ENCODE measurements around the gene BUB1B.
"Not testable (repeated sequence)": the region's sequence is repeated elsewhere in the genome, so short reads cannot be mapped to it uniquely, and the experiment has no call there.

Gene BUB1B

GRCh38 chr15:40151499-40151898, 9.4 kb upstream of the BUB1B start:
- POLR2A ChIA-PET = no interaction called here
- TF ChIP-seq, protein P1, sequence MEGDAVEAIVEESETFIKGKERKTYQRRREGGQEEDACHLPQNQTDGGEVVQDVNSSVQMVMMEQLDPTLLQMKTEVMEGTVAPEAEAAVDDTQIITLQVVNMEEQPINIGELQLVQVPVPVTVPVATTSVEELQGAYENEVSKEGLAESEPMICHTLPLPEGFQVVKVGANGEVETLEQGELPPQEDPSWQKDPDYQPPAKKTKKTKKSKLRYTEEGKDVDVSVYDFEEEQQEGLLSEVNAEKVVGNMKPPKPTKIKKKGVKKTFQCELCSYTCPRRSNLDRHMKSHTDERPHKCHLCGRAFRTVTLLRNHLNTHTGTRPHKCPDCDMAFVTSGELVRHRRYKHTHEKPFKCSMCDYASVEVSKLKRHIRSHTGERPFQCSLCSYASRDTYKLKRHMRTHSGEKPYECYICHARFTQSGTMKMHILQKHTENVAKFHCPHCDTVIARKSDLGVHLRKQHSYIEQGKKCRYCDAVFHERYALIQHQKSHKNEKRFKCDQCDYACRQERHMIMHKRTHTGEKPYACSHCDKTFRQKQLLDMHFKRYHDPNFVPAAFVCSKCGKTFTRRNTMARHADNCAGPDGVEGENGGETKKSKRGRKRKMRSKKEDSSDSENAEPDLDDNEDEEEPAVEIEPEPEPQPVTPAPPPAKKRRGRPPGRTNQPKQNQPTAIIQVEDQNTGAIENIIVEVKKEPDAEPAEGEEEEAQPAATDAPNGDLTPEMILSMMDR (IDR thresholded peaks at IDR 0.05; ENCODE audit: control extremely low read depth, extremely low read depth, low read depth, missing control alignments) = no peak
- no peak for DNase-seq (ENCODE audit: extremely low spot score)
- CTCF ChIA-PET = interaction anchor here (1.4 to 1.6 kb wide), 2 partner anchors 9 to 47 kb away, joined by 3 to 5 read pairs; no protein-coding TSS in a partner anchor

GRCh38 chr15:40151991-40152390, 8.9 kb upstream of the BUB1B start:
- no peak for DNase-seq (ENCODE audit: extremely low spot score)
- ChIA-PET CTCF (no interaction called here), POLR2A (no interaction called here)
- TF ChIP-seq, protein P1 (IDR thresholded peaks at IDR 0.05; ENCODE audit: control extremely low read depth, extremely low read depth, low read depth, missing control alignments) = no peak

- DNase-seq (ENCODE audit: extremely low spot score); POLR2A ChIA-PET: not testable (repeated sequence)
- CTCF ChIA-PET = interaction anchor here (1.1 to 1.5 kb wide), 3 partner anchors 41 to 109 kb away, joined by 3 to 5 read pairs (median 4); no protein-coding TSS in a partner anchor
These were observed 6.0 kb upstream of the BUB1B start for GRCh38 chr15:40154821-40155220.

DNA sequence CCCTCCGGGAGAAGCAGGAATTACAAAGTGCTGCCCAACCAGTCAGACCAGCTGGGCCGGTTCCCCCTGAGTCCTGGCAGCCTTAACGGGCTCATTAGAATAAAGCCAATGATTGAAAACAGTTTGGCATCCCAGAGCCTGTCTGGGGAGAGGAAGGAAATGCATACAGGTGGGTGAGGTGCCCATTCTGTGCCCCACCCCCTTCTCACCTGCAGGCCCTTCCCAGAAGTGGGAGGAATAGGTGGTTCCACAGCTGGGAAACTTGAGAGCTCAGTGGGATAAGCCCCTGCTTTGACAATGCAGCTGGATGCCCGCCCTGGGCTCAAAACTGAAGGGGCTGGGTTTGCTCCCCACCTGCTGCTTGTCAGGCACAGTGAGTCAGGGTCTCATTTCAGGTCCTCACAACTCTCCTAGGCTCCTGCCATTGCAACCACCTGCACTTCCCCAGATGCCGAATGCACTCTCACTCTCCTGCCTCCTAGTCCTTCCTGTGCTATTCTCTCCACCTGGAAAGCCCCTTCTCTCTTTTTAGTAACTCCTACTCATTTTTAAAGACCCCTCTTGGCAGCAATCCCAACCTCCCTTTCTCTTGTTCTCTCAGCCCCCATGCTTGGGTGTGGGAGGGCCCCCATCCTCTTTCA, 5.5 kb upstream of the BUB1B start:
- TF ChIP-seq, protein P1 (IDR thresholded peaks at IDR 0.05; ENCODE audit: control extremely low read depth, extremely low read depth, low read depth, missing control alignments) = no peak
- DNase-seq (ENCODE audit: extremely low spot score) = peak; percentile 21
- ChIA-PET CTCF (interaction anchor here (1.1 to 1.9 kb wide), 6 partner anchors 13 to 111 kb away, joined by 3 to 6 read pairs (median 4); no protein-coding TSS in a partner anchor), POLR2A (no interaction called here)

- POLR2A ChIA-PET = no interaction called here
- TF ChIP-seq, protein P1 (IDR thresholded peaks at IDR 0.05; ENCODE audit: control extremely low read depth, extremely low read depth, low read depth, missing control alignments) = no peak
- CTCF ChIA-PET = interaction anchor here (0.9 to 1.5 kb wide), 3 partner anchors 45 to 117 kb away, joined by 3 to 4 read pairs (median 3); no protein-coding TSS in a partner anchor
- no peak for DNase-seq (ENCODE audit: extremely low spot score)
These were observed 3.0 kb upstream of the BUB1B start for GRCh38 chr15:40157778-40158447.

- TF ChIP-seq, protein P1 (IDR thresholded peaks at IDR 0.05; ENCODE audit: control extremely low read depth, extremely low read depth, low read depth, missing control alignments) = no peak
- CTCF ChIA-PET = interaction anchor here (1.1 to 8.2 kb wide), 7 partner anchors 18 to 114 kb away, joined by 3 to 62 read pairs (median 4); no protein-coding TSS in a partner anchor
- no peak for DNase-seq (ENCODE audit: extremely low spot score)
- POLR2A ChIA-PET = interaction anchor here (0.7 kb wide), 1 partner anchor 162 kb away, joined by 3 read pairs; no protein-coding TSS in a partner anchor
These were observed 848 bp upstream of the BUB1B start for GRCh38 chr15:40160021-40160420.

Measured in GM10248 (cell line).